GM21367 (cell line): ENCODE results near the gene DR1.
"Not testable (repeated sequence)": the region's sequence is repeated elsewhere in the genome, so short reads cannot be mapped to it uniquely, and the experiment has no call there.

ENCODE experiments used
- ATAC-seq: cut with Tn5 transposase; IDR thresholded peaks from one replicate; pipeline ENCODE4 v1.9.1; 2021; ENCODE audit not compliant: unreplicated experiment

Gene DR1

DNA sequence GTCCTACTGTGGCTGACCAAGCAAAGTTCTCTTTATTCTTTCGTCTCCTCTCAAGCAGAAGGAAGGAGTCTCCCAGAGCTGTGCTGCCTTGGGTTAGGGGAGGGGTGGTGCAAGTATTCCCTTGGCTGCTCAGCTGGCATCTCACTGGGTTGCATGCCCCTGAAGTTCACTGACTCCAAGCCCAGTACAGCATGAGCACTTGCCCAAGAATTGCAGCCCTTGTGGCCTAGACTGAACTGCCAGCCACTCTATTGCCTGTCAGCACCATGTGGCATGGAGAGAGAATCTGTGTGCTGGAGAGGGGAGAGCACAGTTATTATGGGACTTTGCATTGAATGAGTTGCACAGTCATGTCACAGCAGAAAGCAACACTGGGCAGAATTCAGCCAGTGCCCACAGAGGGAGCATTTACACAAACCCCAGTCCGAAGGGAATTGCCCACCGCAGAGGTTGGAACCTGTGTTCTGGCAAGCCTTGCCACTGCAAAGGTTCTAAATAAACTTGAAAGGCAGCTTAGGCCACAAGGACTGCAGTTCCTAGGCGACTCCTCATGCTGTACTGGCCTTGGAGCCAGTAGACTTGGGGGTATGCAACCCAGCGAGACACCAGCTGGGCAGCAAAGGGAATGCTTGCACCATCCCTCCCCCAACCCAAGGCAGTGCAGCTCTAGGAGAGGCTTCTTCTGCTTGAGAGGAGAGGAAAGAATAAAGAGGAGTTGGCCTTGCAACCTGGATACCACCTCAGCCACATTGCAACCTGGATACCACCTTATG, 28.8 kb downstream of the DR1 start:
- no peak for ATAC-seq

DNA sequence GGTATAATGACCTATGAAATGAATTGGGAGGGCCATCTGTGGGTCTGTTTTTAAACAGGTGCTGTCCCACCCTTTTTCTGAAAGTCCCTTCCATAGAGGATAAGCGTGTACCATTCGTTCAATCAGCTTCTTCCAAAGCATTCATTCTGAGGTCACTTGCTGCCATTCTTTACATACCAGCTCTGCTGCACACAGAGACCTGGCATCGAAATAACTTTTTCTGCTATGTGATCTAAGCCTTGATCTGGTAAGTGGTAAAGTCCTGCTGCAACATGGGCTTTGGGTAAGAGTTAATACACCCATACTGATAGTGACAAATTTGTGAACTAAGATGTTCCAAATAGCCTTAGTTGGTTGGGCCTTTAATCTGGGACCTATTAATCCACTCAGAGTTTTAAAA, 38.9 kb downstream of the DR1 start:
- no peak for ATAC-seq

DNA sequence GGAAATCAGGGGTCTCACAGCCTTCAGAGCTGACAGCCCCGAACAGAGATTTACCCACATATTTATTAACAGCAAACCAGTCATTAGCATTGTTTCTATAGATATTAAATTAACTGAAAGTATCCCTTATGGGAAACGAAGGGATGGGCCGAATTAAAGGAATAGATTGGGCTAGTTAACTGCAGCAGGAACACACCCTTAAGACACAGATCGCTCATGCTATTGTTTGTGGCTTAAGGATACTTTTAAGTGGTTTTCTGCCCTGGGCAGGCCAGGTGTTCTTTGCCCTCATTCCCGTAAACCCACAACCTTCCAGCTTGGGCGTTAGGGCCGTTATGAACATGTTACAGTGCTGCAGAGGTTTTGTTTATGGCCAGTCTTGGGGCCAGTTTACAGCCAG, 40.6 kb downstream of the DR1 start:
- not testable (repeated sequence) for ATAC-seq

DNA sequence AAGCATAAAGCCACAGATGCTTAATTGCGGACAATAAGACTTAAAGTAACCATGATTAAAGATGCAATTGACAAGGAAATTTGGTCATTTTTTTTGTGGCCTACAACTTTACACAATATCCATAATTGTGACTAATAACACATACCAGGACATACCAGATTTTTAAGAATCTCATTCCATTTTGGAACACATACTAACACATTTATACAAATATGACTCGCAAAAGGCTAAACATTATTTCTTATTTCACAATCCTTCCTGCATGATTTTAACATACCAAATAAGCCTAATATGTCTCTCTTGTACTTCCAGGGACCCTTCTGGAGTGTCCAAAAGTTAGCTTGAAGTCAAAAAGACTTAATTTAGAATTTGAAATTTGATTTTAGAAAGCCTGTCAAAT, 48.8 kb downstream of the DR1 start:
- no peak for ATAC-seq

DNA sequence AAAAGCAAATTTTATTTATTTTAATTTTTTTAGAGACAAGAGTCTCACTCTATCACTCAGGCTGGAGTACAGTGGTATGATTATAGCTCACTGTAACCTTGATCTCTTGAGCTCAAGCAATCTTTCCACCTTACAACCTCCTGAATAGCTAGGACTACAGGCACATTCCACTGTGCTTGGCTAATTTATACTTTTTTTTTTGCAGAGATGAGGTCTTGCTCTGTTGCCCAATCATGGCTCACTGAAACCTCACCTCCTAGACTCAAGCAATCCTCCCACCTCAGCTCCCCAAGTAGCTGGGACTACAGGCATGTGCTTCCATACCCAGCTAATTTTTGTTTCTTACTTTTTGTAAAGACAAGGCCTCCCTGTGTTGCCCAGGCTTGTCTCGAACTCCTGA, 49.5 kb downstream of the DR1 start:
- ATAC-seq: no peak

DNA sequence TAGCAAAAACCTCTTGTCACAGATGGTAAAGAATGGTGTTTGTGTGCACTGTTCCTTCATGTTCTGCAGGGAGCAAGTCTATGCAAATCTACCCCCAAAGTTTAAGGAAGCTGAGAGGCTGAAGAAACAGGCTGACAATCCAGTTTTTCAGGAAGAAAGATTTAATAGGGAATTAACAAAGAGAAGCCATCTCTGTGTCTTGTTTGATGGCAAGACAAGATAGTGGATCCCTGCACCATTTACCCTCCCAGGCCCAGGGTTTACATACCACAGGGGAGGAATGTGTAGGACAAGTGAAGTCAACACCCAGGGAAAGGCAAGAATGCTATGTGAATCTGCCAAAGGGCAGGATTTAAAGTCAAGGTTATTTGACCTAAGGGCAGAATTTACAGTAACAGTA, 54.1 kb downstream of the DR1 start:
- ATAC-seq: no peak

DNA sequence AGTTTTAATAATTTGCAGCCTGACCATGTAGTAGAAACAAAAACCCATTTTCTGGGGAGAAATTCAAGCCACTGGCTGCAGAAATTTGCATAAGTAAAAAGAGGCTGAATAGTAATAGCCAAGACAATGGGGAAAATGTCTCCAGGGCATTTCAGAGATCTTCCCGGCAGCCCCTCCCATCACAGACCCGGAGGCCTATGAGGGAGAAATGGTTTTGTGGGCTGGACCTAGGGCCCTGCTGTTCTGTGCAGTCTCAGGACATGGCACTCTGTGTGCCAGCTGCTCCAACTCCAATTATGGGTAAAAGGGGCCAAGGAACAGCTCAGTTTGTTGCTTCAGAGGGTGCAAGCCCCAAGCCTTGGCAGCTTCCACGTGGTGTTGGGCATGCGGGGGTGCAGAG, 62.5 kb downstream of the DR1 start:
- no peak for ATAC-seq

DNA sequence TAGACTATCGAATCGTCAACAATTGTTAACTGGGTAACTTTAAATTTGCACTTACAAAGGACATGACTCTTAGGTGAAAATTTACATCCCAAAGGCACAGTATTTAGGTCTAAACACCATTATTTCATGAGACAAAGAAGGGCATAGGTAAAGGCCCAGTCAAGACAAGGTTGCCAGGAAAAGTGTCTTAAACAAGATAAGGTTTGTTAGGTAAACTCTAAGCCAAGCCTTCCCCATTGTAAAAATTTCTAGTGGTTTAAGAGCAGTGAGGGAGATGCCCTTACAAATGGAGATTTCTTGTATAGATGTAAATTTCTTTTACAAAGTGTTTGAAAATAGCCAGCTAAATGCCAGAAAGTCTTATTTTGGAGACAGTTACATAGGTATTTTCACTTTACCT, 65.3 kb downstream of the DR1 start:
- ATAC-seq: no peak

DNA sequence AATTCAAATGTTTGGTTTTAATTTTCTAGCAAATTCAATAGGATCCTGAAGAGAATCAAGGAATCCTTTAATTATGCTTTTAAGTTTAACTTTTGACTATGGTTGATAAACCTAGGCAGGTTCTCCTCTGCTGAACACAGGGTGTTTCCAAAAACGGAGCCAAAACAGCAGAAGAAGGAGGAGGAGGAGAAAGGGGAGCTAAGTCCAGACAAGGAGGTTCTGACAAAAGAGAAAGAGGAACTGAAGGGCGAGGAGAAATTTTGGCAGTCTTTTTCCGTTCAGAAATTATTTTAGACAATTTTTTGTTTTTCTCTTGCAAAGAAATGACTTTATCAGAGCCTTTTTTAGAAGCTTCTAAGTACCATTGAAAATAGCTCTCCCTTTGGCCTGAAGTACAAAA, 69.0 kb downstream of the DR1 start:
- no peak for ATAC-seq

DNA sequence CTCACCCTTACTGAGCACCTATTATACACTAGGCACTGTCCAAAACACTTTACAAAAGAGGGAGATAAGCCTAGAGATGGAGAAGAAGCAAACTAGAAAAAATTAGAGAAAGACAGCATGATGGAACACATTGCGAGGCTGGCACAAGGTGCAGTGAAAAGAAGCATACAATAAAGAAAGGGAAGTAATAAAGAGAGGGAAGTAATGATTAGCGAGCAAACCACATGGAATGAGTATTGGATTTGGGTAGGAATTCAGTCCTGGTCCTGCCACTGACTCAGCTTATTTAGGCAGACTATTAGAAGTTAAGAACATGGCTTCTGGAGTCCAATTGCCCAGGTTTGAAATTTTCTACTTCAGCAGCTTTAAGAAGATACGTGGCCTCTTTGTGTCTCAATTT, 69.6 kb downstream of the DR1 start:
- ATAC-seq: no peak

DNA sequence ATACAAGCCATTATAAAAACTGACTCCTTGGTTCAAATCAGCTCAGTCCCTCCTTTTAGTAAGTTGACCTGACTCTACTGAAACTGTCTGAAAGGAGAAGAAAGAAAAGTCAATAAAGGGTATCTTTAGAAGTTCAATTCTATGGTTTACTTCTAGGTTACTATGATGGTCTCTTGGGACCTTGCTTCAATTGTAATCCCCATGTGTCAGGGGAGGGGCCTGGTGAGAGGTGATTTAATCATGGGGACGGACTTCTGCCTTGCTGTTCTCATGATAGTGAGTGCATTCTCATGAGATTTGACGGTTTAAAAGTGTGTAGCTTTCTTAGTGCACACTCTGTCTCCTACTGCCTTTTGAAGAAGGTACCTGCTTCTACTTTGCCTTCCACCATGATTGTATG, 70.5 kb downstream of the DR1 start:
- no peak for ATAC-seq
